DND-41 (cell line): Measurements from ENCODE around the gene NRXN2.
A peak's percentile ranks its signal among the peaks of the same experiment; 100 is the strongest.

ENCODE experiments used
- ATAC-seq: fragments of 200-7000 bp; cut with Tn5 transposase; 3 replicates; pipeline ENCODE4 v1.9.1; 2021; ENCODE audit warnings: low read depth; ENCODE audit not compliant: insufficient read depth
- DNase-seq: peaks from one replicate; pipeline ENCODE4 v3.0.0-alpha.2; 2020
- H2AFZ ChIP-seq: 2 replicates; pipeline ENCODE4 v1.6.0; 2012; ENCODE audit warnings: low read depth, low read length
- H3K27ac ChIP-seq: 2 replicates; pipeline ENCODE4 v1.5.1; 2012; ENCODE audit warnings: low read length, inconsistent platforms
- H3K27me3 ChIP-seq: fragments of 200-600 bp; sonication (generic); 2 replicates; pipeline ENCODE4 v1.6.0; 2012; ENCODE audit warnings: low read length, mild to moderate bottlenecking, inconsistent platforms; ENCODE audit not compliant: insufficient read depth, poor library complexity
- H3K36me3 ChIP-seq: 2 replicates; pipeline ENCODE4 v1.5.1; 2012; ENCODE audit warnings: low read length, inconsistent platforms; ENCODE audit not compliant: insufficient read depth
- H3K4me1 ChIP-seq: 2 replicates; pipeline ENCODE4 v1.5.1; 2012; ENCODE audit warnings: mild to moderate bottlenecking, low read length; ENCODE audit not compliant: insufficient read depth
- H3K4me2 ChIP-seq: 2 replicates; pipeline ENCODE4 v1.6.0; 2012; ENCODE audit warnings: mild to moderate bottlenecking, moderate library complexity, low read length, inconsistent platforms; ENCODE audit not compliant: insufficient read depth
- H3K4me3 ChIP-seq, 2 experiments: fragments of 200-600 bp in 1 of 2; shearing (Covaris generic) in 1 of 2; 2 replicates each; pipeline ENCODE4 v1.5.1; 2012 to 2016; ENCODE audit warnings: inconsistent platforms in 2 of 2, low read length in 2 of 2, mild to moderate bottlenecking in 2 of 2, low read depth in 1 of 2, moderate library complexity in 1 of 2
- H3K79me2 ChIP-seq: 2 replicates; pipeline ENCODE4 v1.6.0; 2012; ENCODE audit warnings: low read length, inconsistent platforms; ENCODE audit not compliant: insufficient read depth
- H3K9ac ChIP-seq: 2 replicates; pipeline ENCODE4 v1.6.0; 2012; ENCODE audit warnings: low read depth, mild to moderate bottlenecking, inconsistent platforms, low read length, moderate library complexity
- H3K9me3 ChIP-seq: 2 replicates; pipeline ENCODE4 v1.5.1; 2012; ENCODE audit warnings: low read length, moderate library complexity, mild to moderate bottlenecking, inconsistent platforms; ENCODE audit not compliant: insufficient read depth, severe bottlenecking
- H4K20me1 ChIP-seq: 2 replicates; pipeline ENCODE4 v1.6.0; 2012; ENCODE audit warnings: low read length; ENCODE audit not compliant: insufficient read depth
- CTCF ChIP-seq: IDR thresholded peaks from 2 replicates; pipeline ENCODE4 v1.5.1; 2012; ENCODE audit warnings: borderline replicate concordance, low read length, moderate library complexity, mild to moderate bottlenecking; ENCODE audit not compliant: poor library complexity, severe bottlenecking; ENCODE audit errors: extremely low read depth
- EZH2 ChIP-seq: IDR thresholded peaks from 3 replicates; pipeline ENCODE4 v1.6.1; 2012; ENCODE audit warnings: borderline replicate concordance, low read depth, mild to moderate bottlenecking, moderate library complexity, low read length, inconsistent platforms; ENCODE audit not compliant: severe bottlenecking

Gene NRXN2

GRCh38 chr11:64566915-64567891 lies 155.8 kb downstream of the NRXN2 start:
- H2AFZ ChIP-seq = no peak overlapping the region
- no peaks in the 10 kb centered on the region for H4K20me1 ChIP-seq
- no peaks in the 10 kb centered on the region for H3K9me3 ChIP-seq
- DNase-seq (no peak), ATAC-seq (no peak)
- H3K36me3 ChIP-seq = no peaks in the 10 kb centered on the region
- no peak overlapping the region for H3K4me2 ChIP-seq
- H3K27ac ChIP-seq = no peak overlapping the region
- H3K79me2 ChIP-seq = no peaks in the 10 kb centered on the region
- H3K4me1 ChIP-seq = no peaks in the 10 kb centered on the region
- H3K4me3 ChIP-seq = no peak overlapping the region
- TF ChIP-seq CTCF = no peak
- no peak for TF ChIP-seq EZH2
- no peaks in the 10 kb centered on the region for H3K27me3 ChIP-seq
- no peak overlapping the region for H3K9ac ChIP-seq

- Histone ChIP-seq H3K9me3 (no peaks in the 10 kb centered on the region), H3K9ac (no peak overlapping the region), H3K27me3 (no peaks in the 10 kb centered on the region), H4K20me1 (no peaks in the 10 kb centered on the region), H3K4me3 (no peak overlapping the region), H3K79me2 (no peaks in the 10 kb centered on the region), H2AFZ (no peak overlapping the region), H3K4me1 (no peaks in the 10 kb centered on the region), H3K27ac (no peak overlapping the region), H3K4me2 (no peak overlapping the region), H3K36me3 (no peaks in the 10 kb centered on the region)
- ATAC-seq (peak; percentile 62), DNase-seq (peak; percentile 26)
- no peak for TF ChIP-seq EZH2
These were observed 156.7 kb downstream of the NRXN2 start for GRCh38 chr11:64566042-64566914.

GRCh38 chr11:64564947-64565889 lies 157.8 kb downstream of the NRXN2 start:
- Histone ChIP-seq H3K9ac (no peak overlapping the region), H3K4me2 (no peak overlapping the region), H3K9me3 (no peaks in the 10 kb centered on the region), H3K4me1 (no peaks in the 10 kb centered on the region), H3K27me3 (no peaks in the 10 kb centered on the region), H2AFZ (no peak overlapping the region), H3K4me3 (no peak overlapping the region), H3K27ac (no peak overlapping the region), H3K36me3 (no peaks in the 10 kb centered on the region), H3K79me2 (no peaks in the 10 kb centered on the region), H4K20me1 (no peaks in the 10 kb centered on the region)
- no peak for ATAC-seq
- DNase-seq = no peak
- peak; percentile 29 for TF ChIP-seq CTCF
- TF ChIP-seq EZH2 = no peak
